Measurements from ENCODE around the gene MAB21L4. TPM values are rescaled to one million over a fixed set of nuclear protein-coding genes. Genes with fewer than 3 reads are reported as not detected.
A peak's percentile ranks its signal among the peaks of the same experiment; 100 is the strongest.

Gene MAB21L4
- total RNA-seq, 4 donors from 2014 or later: not detected

GRCh38 chr2:240918258-240919091, 22.5 kb upstream of the MAB21L4 start:
- ATAC-seq (ENCODE audit: low FRiP score) (no peak), DNase-seq (ENCODE audit: low spot score) (peak; percentile 22)
- no peak for TF ChIP-seq CTCF (IDR thresholded peaks at IDR 0.05)

GRCh38 chr2:240917684-240918257, 21.8 kb upstream of the MAB21L4 start:
- no peak for ATAC-seq (ENCODE audit: low FRiP score)

GRCh38 chr2:240917009-240917683, 21.2 kb upstream of the MAB21L4 start:
- DNase-seq (ENCODE audit: low spot score) (no peak), ATAC-seq (ENCODE audit: low FRiP score) (no peak)
- TF ChIP-seq CTCF (IDR thresholded peaks at IDR 0.05): no peak

More at GRCh38 chr2:240917684-240918257, 21.8 kb upstream of the MAB21L4 start:
- TF ChIP-seq CTCF (IDR thresholded peaks at IDR 0.05): no peak
- peak; percentile 22 for DNase-seq (ENCODE audit: low spot score)

- DNase-seq (ENCODE audit: low spot score) (peak; percentile 42), ATAC-seq (ENCODE audit: low FRiP score) (peak; percentile 83)
- no peak for TF ChIP-seq CTCF (IDR thresholded peaks at IDR 0.05)
These were observed 20.6 kb upstream of the MAB21L4 start for GRCh38 chr2:240916571-240917008.

GRCh38 chr2:240915526-240916341, 19.8 kb upstream of the MAB21L4 start:
- TF ChIP-seq CTCF (IDR thresholded peaks at IDR 0.05): no peak
- no peak for DNase-seq (ENCODE audit: low spot score)

GRCh38 chr2:240914645-240915525, 18.9 kb upstream of the MAB21L4 start:
- no peak for TF ChIP-seq CTCF (IDR thresholded peaks at IDR 0.05)
- no peak for ATAC-seq (ENCODE audit: low FRiP score)
- no peak for DNase-seq (ENCODE audit: low spot score)

More at GRCh38 chr2:240915526-240916341, 19.8 kb upstream of the MAB21L4 start:
- no peak for ATAC-seq (ENCODE audit: low FRiP score)

Measured in omental fat pad (tissue), 4 donors.